GM18517 (cell line): ENCODE measurements around the gene DPYD.
A peak's percentile ranks its signal among the peaks of the same experiment; 100 is the strongest.

Experiments used
- ATAC-seq: cut with Tn5 transposase; IDR thresholded peaks from one replicate; pipeline ENCODE4 v1.9.1; 2021; ENCODE audit warnings: mild to moderate bottlenecking, moderate library complexity; ENCODE audit not compliant: unreplicated experiment

DPYD gene

GRCh38 chr1:97792655-97793054 is 128.2 kb downstream of the DPYD start:
- no peak for ATAC-seq

GRCh38 chr1:97791251-97791650 is 129.6 kb downstream of the DPYD start:
- ATAC-seq: peak; percentile 83

- no peak for ATAC-seq
Measured at GRCh38 chr1:97787231-97787630, 133.6 kb downstream of the DPYD start.

DNA sequence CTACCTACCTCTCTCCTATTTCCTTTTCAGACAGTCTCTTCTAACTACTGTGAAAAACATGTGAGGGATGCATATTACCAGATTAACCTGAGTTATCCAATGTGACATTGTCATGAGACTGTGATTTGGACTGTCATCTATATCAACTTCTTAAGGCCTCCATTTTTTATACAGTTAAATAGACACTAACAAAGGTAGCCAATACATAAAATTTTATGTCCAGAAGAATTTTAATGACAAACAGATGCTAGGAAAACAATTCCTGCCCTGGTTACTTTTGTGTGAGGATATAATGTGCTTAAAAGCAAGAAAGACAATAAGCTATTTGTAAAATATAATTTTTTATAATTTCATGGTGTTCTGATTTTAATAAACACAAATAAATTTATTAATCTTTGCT is 136.2 kb downstream of the DPYD start:
- no peak for ATAC-seq

DNA sequence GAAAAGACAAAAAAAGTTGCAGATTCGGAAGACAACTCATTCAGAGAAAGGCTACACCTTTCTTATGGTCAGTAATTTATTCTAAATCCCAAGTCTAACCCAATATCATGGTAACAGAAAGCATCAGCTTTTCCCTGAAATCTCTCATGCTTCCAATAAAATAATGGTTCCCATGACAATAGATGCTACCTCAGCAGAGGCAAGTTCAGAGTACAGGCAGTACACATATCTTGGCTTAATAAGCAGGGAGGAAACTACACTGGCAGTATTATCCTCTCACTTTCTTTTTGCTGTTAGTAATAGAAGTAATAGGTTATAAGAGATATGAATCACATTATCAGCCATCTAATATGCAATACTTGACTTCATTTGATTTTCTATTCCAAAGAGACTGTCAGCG is 137.1 kb downstream of the DPYD start:
- ATAC-seq: no peak

- ATAC-seq: peak; percentile 52
Measured at GRCh38 chr1:97781762-97782337, 139.0 kb downstream of the DPYD start.

DNA sequence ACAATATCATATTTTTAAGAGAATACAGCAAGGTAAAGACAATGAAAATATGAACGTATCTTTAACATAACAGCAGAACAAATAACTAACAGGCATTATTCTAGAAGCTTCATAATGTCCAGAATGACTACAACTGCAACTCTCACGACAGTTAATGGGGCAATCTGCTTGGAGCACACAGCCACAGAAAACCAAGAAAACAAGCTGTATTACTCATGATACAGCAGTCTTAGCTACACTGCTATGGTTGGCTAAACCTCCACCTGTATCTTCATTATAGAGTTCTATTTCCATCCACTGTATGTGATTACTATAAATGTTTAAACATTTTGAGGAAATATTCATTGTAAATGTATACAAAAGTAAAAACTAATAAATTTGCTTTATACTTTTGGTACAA is 139.9 kb downstream of the DPYD start:
- no peak for ATAC-seq

- ATAC-seq: no peak
Measured at GRCh38 chr1:97778718-97779117, 142.1 kb downstream of the DPYD start.

GRCh38 chr1:97770376-97770775 is 150.5 kb downstream of the DPYD start:
- no peak for ATAC-seq

GRCh38 chr1:97767381-97767780 is 153.5 kb downstream of the DPYD start:
- no peak for ATAC-seq

GRCh38 chr1:97764991-97765390 is 155.8 kb downstream of the DPYD start:
- ATAC-seq: no peak

GRCh38 chr1:97761637-97762036 is 159.2 kb downstream of the DPYD start:
- ATAC-seq: no peak

- ATAC-seq: no peak
Measured at GRCh38 chr1:97759078-97759477, 161.8 kb downstream of the DPYD start.

DNA sequence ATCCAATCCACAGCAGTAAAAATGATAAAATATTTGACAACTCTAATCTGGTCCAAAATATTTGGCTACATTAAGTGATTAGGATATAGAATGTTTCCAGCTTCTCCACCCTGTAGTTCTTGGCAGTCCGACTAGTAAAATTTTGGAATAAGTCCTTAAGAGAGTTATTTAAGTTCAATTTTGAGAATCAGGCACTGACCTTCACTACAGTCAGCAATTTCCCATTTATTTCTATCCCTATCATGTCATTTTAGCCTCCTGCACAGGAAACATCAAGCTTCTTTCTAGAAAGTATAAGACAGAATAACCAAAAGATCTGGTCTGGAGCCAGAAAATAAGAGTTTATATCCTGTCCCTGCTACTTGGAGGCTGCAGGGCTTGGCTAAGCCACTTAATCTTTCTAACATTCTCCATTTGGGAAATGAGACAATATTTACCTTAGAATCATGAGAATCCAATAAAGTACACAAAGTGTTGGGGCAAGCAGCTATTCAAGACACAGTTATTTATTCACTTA is 162.2 kb downstream of the DPYD start:
- ATAC-seq: no peak

- no peak for ATAC-seq
Measured at GRCh38 chr1:97745912-97746311, 174.9 kb downstream of the DPYD start.

DNA sequence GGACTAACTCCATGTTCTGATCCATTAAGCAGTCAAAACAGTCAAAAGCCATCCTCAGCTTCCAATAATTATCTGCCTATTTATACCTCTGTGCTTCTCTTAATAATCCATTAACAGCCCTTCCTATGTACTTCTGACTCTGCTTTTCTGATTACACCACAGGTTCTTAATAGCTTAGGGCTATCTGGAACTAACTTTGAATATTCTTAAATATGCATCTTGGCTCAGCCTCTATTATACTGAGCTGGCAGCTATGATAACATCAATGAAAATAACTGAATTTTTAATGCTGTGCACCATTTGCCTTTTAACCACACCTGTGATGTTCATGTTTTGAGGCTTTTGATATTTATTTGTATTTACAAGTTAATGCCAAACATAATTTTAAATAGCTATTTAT is 175.9 kb downstream of the DPYD start:
- ATAC-seq: no peak

DNA sequence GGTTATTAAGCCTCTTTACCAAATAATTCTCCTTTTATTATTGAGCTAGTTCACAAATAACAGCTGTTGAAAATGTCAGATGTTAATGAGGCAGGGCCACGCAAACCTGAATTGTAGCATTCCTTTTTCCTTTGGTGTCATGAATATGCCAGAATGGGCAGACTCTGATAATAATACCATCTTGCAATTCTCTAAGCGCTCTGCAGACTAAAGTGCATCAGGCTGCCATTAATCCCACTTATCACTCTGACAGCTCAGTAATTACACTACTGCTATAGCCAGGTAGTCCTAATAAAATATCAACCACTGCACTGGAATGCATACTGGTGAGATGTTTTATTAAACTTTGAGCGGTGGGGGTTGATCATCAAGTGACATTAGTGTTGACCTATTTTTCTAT is 177.7 kb downstream of the DPYD start:
- no peak for ATAC-seq

DNA sequence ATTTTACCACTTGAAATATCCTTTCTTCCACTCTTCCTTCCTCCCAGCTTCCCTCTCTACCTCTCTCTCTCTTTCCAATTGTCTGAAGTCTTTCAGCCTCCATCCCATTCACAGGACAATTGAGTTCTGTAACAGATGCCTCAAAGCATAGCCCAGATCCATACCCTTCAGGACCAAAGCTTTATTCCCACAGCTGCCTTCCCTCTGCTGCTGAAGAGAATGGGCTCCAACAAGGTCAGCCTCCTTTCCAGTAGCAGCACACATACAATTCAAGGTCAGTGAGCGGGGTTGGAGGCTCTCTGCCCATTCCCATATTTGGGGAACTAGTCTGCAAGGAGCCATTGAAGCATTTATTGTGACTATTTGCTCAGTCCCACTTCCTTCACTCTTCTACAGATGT is 179.9 kb downstream of the DPYD start:
- no peak for ATAC-seq

- no peak for ATAC-seq
Measured at GRCh38 chr1:97739596-97740103, 181.2 kb downstream of the DPYD start.

DNA sequence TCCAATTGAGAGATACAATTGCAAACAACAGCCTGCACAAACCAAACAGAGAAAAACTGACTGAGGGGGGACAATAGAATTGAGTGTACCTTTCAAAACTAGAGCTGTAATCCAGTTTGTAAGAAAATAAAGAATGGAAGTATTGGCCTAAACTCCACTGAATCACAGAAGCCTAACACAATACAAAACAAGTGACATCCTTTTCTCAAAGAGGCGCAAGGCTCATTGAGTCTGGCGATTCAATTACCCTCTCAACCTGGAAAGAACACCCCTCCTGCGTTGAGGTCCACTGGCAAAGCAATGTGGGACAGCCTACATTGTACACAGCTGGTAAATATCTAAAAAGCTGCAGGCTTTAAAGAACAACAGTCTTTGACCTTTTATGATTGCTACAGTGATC is 182.6 kb downstream of the DPYD start:
- ATAC-seq: no peak

DNA sequence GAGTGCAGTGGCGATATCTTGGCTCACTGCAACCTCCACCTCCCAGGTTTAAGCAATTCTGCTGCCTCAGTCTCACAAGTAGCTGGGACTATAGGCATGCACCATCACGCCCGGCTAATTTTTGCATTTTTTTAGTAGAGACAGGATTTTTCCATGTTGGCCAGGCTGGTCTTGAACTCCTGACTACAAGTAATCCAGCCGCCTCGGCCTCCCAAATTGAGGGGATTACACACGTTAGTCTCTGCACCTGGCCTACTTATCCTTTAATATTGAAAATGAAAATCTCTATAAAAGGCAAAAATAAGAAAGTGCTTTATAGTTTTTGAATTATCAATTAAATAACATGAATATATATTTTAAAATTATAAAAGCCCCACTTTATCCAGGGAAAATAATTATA is 190.6 kb downstream of the DPYD start:
- no peak for ATAC-seq

GRCh38 chr1:97728436-97728835 is 192.4 kb downstream of the DPYD start:
- ATAC-seq: no peak

DNA sequence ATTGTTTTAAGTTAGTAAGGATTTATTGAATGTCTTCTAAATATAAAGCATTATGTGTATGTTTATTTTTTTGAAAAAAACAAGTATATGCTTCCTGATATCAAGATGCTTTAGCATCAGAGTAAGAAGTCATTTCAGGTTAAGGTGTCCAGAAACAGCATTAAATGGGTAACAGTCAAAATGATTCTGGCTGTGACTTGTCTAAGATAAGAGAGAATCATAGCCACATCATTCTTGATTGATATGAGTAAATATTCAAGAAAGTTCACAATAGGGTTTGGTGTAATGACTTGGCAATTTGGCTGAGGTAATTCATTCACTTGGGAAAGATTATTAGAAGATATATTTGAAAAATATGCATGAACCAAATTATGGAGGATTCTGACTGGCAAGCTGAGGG is 193.8 kb downstream of the DPYD start:
- ATAC-seq: no peak
